Hematopoietic multipotent progenitor cell treated with erythropoietin and hydrocortisone succinate and interleukin-3 and kit ligand, for 17 days (in vitro differentiated cells): ENCODE data around the gene TMC5.
A peak's percentile ranks its signal among the peaks of the same experiment; 100 is the strongest.

Experiments
- DNase-seq: peaks from one replicate; pipeline ENCODE4 v3.0.0-alpha.2; 2015; ENCODE audit warnings: low spot score

Gene TMC5

DNA sequence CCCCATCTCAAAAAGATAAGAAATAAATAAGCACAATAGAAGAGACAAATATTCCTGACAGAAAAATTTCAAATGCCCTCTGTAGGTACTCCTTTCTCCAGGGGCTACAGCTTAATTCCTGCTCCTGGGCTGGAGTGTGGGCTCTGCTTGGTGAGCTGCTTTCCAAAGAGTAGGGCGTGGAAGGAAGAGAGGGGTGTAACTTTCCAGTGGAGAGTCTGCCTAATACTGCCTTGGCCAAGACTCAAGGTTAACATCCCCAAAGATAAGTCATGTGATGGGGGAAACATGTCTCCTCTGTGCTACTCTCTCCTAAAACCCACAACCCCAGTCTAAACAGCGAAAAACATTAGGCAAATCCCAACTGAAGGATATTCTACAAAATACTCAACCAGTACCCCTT, 42.7 kb downstream of the TMC5 start:
- DNase-seq, result peak; percentile 25

DNA sequence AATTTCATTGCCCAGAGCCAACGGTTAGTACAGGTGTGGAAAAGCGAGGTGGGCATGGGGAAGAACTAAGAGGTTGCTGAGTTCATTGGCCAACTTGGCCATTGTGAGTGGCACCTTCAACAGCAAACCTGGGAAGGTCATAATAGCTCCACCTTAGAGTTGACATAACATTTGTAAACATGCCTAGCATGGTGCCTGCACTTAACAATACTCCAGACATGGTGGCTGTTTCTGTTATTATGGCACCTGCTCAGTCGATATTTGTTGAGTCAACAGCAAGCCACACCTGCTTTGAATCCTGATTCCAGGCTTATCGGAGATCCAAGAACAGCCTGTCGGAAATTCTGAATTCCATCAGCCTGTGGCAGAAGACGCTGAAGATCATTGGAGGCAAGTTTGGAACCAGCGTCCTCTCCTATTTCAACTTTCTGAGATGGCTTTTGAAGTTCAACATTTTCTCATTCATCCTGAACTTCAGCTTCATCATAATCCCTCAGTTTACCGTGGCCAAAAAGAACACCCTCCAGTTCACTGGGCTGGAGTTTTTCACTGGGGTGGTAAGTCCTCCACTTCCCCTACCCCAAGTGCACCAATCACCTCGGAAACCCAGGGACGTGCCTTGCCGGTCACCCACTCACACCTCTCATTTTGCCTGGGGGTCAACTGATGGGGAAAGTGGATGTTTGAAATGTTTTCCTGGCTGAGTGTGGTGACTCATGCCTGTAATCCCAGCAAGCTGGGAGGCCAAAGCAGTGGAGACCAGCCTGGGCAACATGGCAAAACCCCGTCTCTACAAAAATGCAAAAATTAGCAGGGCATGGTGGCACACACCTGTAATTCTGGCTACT, 46.0 kb downstream of the TMC5 start:
- no peak for DNase-seq

DNA sequence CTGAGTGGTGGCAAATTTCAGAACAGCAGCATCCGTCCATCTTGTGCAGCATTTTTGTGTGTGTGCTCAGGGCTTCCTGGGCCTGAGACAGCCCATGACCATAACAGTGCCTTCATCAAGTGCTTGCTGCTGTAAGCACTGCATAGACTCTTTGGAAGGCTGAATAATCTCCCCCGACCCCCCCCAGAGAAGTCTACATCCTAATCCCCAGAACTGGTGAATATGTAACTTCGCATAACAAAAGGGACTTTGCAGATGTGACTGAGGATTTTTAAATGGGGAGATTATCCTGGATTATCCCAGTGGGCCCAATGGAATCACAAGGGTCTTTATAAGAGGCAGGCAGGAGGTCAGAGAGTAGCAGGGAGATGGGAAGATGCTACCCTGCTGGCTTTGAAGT, 50.6 kb downstream of the TMC5 start:
- no peak for DNase-seq

DNA sequence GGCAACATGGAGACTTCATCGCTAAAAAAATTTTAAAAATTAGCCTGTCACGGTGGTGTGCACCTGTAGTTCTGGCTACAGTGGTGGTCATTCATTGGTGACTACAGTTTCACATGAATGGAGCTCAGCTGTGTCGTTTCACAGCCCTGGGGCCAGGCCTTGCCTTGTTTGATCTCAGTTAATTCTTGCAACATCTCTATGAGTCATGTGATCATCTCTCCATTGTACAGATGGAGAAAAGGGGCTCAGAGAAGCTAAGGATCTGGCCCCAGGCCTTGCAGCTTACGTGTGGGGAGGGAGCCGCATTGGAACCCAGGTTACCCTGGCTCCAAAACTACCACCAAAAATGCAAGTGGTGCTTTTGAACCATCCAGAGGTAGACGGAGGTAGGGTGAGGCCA, 54.8 kb downstream of the TMC5 start:
- no peak for DNase-seq

DNA sequence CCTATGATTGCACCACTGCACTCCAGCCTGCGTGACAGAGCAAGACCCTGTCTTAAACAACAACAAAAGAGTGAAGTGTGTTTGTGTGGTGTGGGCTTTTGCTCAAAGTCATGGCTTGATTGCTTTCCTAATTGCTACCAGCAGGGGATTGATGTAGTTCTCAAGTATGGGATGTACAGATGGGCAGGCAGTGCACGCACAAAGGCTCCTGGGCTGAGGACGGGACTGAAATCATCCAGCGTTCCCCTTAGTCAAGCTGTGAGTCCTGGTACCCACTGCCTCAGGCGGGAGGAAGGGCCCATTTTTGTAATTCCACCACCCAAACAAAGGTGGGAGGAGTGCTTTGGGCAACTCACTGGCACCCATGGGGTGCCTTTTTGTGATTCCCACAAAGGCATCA, 56.9 kb downstream of the TMC5 start:
- peak; percentile 34 for DNase-seq

DNA sequence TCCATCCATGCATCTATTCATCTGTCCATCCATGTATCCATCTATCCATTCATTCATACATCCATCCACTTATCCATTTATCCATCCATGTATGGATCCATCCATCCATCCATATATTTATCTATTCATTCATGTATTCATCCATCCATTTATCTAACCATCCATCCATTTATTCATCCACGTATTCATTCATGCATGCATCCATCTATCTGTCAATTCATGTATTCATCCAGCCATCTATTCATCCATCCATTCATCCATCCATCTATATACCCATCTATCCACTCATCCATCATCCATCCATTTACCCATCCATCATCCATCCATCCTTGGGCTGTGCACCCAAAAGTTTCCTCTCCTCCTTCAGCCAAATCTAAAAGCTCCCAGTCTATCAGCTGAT, 60.8 kb downstream of the TMC5 start:
- DNase-seq, result no peak

DNA sequence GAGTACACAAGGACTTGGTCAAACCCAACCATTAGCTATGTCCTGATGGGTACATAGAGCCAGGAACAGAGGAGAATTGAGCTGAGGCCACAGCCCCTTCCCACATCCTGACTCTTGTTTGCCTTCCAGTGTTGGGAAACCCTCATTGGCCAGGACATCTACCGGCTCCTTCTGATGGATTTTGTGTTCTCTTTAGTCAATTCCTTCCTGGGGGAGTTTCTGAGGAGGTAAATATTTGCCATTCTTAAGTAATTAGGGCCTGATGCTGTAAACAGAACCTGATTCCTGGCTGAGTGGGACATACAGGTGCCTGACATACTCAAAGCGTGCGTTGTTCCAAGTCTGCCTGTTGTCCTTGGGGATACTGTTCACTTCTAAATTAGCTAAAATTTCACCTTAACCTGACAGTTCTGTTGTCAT, 61.6 kb downstream of the TMC5 start:
- no peak for DNase-seq

DNA sequence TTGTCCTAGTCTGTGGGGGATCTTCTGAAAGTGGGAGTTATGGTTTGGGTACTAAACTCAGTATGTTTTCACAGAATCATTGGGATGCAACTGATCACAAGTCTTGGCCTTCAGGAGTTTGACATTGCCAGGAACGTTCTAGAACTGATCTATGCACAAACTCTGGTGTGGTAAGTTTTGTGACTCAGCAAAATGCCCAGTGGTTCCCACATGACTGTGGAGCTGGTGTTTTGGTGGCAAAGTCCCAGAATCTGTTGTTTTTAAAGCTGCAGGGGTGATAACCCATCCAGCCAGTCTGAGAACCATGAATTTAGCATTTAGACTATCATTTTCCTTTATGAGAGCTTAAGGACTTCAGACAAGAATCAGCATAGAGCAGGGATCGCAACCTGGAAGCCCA, 63.6 kb downstream of the TMC5 start:
- peak; percentile 96 for DNase-seq

DNA sequence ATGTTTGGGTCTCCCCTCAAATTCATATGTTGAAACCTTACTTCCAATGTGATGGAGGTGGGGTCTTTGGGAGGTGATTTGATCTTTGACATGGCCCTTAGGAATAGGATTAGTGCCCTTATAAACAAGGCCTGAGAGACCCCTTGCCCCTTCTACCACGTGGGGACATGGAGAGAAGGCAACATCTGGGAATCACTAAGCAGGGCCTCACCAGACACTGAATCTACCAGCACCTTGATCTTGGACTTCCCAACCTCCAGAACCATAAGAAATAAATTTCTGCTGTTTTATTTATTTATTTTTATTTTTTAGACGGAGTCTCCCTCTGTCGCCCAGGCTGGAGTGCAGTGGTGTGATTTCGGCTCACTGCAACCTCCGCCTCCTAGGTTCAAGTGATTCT, 64.1 kb downstream of the TMC5 start:
- no peak for DNase-seq

DNA sequence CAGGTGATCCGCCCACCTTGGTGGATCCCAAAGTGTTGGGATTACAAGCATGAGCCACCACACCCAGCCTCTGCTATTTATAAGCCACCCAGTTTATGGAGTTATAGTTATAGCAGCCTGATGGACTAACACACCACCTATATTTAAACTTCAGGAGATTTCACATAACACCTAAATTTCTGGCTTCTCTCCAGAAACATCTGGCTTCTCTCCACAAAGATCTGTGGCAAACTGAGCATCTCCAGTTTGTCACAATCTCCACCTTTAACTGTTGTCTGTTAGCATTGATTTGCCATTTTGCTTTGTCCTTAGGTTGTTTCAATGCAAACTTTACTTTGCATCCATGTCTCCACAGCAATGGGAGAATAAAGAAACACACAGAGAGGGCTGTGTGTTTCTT, 64.6 kb downstream of the TMC5 start:
- peak; percentile 81 for DNase-seq

DNA sequence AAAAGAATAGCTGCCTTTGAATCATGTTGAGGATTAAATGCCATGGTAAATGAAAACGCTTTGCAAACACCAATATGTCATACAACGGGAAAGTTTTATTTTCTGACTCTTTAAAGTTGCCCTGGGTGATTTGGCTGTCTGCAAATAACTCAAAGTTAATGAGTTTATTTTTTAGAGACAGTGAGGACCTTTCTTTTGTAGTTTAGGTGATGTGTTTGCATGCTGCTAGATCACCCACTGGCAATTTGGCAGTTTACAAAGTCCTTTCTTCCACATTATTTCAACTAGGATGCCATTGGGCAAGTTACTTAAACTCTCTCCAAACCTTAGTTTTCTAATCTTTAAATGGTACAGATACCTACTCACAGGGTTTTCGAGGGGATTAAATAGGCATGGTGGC, 66.4 kb downstream of the TMC5 start:
- DNase-seq, result peak; percentile 47

DNA sequence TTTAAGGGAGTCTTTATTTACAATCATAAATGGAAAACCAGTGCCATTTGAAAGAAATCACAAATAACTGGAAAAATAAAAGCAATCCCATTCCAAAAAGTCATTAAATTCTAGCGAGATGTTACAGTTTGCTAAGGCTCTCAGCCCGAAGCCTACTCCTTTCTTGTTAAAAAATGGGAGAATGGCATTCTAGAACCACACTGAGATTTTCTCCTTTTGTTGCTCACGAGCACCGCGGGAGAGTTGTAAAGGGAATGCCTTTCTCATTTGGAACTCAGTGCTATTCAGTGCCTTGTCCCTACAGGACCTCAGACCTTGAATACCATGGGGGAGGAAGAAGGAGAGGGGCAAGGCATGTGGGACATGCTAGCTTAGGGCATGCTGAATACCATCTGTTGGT, 67.9 kb downstream of the TMC5 start:
- peak; percentile 67 for DNase-seq

DNA sequence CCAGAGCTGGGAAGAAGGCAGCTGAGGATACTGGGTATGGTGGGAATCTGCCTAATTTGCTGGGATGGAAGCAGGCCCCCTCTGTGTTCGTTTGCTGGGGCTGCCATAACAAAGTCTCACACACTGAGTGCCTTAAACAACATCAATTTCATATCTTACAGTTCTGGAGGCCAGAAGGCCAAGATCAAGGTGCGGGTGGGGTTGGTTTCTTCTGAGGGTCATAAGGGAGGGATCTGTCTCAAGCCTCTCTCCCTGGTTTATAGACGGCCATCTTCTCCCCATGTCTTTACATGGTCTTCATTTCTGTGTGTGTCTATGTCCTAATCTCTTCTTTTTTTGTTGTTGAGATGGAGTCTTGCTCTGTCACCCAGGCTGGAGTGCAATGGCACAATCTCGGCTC, 68.4 kb downstream of the TMC5 start:
- peak; percentile 75 for DNase-seq

DNA sequence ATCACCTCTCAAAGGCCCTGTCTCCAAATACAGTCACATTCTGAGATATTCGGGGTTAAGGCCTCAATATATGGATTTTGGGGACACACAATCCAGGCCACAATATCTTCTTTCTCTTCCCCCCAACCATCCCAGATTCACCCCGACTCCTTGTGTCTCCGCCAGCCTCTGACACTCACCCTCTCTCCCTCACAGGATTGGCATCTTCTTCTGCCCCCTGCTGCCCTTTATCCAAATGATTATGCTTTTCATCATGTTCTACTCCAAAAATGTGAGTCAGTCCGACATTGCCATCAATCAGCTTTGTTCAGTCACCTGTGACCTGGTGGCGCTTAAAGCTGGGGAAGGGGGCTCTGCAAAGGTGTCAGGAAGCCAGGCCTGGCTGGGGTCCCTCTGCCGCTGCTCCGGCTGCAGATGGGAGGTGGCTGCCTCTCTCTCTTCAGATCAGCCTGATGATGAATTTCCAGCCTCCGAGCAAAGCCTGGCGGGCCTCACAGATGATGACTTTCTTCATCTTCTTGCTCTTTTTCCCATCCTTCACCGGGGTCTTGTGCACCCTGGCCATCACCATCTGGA, 69.2 kb downstream of the TMC5 start:
- DNase-seq, result peak; percentile 85

DNA sequence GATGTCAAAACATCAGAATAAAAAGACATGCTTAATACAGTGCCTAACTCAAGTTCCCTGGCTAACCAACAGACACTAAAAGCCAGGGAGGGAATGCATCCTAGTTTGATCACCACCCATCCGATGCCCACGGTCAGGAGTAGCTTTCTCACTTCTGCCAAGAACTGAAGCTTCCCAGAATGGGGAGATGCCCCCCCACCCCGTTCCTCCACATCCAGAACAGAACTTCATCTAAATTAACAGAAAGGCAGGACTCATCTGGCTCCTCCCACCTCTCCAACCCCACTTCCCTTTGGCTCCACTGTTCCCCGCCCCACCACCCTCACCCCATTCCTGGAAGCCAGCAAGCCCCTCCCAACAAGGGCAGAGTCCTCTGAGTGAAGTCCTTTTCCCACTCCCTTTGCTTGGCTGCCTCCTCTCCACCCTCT, 70.5 kb downstream of the TMC5 start:
- DNase-seq, result no peak

DNA sequence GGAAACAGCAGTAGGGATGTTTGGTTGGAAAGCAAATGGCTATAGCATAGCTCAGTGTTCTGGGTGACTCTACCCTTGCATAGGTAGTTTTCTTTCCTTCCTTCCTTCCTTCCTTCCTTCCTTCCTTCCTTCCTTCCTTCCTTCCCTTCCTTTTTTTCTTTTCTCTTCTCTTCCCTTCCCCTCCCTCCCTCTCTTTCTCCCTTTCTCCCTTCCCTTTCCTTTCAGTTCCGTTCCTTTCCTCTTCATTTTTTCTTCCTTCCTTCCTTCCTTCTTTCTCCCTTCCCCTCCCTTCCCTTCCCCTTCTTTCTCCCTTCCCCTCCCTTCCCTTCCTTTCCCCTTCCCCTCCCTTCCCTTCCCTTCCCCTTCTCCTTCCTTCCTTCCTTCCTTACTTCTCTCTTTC, 72.9 kb downstream of the TMC5 start:
- DNase-seq, result no peak

DNA sequence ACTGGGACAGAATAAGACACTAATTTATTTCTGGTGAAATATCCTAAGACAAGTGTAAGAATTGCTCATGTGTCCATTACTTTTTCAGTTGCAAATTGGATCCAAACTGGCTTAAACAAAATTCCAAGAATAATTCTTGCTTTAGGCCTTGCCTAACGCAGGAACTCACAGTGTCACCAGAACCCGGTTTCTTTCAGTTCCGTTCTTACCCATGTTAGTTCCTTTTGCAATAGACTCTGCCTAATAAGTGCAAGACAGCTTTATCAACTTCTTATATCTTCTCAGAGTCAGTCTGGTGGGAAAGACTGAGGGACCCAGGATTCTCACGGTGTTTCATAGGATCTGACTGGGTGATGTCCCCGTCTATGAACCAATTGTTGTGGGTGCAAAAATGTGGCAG, 79.5 kb downstream of the TMC5 start:
- DNase-seq, result no peak

DNA sequence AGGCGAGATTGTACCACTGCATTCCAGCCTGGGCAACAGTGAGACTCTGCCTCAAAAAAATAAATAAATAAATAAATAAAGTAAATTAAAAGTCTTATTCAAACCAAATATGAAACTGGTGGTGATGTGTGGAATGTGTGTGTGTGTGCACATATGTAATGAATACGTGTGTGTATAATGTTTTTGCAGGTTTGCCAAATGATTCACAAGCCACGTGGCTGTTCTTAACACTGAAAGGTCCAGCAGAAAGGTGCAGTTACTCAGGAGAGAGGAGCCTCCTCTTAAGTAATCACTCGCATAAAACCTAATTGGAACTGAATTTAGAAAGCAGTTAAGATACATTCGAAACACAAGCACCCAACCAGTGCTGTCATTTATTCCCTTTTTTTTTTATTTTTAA, 81.3 kb downstream of the TMC5 start:
- no peak for DNase-seq

DNA sequence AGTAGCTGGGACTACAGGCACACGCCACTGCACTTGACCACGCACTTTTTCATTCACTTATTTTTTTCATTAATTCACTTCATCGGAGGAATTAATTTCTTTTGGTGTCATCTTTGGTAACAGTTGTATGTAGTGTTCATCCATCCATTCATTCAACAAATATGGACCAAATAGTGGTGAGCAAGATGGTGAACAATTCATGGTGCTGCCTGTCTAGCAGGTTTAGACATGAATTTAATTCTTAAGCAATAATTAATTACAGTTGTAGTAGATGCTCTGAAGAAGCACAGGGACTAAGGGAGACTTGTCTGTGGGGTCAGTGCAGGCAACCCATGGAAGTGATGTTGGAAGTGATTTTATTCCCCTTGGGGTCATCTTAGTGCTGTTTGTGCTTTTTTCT, 81.8 kb downstream of the TMC5 start:
- DNase-seq, result no peak

DNA sequence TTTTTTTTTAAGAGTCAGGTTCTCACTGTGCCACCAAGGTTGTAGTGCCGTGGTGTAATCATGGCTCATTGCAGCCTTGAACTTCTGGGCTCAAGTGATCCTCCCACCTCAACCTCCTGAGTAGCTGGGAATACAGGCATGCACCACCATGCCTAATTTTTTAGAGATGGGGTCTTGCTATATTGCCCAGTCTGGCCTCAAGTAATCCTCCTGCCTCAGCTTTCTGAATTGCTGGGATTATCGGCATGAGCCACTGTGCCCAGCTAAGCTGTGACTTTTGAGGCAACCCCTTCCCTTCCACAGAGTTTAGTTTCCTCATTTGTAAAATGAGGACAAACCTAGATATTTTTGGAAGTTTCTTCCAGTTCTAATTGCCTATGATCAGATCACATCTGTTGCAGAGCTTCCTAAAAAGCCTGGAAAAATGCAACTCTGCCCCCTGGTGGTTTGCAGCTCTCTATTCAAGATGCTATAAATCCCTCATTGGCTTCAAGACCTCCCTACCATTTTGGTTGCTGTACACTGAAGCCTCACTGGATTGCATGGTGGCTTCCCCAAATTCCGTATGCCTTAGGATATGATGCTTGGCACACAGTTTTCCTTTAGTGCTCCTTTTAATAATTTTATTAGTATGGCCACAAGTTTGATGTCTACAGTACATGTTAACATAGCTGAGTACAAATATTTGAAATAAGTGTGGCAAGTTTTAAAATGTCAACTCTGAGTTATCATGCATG, 84.9 kb downstream of the TMC5 start:
- DNase-seq, result peak; percentile 92

DNA sequence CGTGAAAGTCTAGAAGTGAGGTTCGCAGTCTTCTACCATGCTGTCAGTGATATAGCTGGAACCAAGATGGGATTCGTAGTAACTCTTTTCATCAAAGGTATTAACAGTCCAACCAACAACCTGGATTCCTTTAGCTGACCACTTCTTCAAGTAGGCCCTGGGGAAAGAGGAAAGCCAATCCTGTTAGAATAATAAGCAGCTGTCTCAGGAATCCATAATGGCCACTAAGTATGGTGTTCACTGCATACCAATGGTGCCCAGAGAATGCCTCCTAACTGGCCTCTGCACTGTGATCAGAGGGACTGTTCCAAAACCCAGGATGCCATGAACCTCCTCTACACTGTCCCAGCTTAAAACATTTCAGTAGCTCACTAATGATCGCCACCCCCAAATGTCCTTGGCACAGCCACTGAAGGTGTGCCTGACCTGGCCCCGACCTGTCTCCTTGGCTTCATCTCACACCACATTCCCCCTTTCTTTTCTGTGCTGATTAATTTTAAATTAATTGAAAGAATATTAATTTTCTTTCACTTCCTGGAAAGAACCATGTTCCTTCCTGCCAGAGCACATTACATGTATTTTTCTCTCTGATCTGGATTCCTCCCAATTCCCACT, 85.9 kb downstream of the TMC5 start:
- no peak for DNase-seq

DNA sequence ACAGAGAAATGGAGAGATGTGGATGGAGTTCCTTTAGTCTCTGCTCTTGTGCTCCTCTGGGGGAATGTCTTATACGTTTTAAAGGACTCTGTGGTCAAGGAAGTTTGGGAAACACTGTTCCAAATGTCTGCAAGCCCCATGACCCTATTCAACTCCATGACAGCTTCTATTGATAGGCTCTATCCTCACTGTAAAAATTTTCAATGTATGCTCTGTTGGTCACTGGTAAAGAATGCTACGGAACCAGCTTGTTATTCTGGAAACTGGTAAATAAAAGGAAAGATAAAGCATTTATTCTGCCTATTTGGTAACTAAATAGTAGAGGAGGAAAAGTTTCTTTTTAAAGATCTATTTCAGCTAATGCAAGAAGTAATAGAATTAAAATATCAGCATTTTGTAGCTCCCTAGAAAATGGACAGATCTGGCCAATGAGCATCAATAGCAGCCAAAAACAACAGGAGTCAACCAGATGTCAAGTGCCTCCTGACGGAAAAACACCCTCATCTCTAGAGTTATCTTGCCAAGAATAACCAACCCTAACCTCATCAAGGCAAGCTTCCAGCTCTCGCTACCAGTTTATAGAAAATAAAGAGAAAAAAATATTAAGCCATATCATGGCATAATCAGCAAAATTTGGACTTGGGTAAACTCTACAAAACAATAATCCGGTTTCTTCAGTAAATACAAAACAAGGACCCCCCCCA, 88.1 kb downstream of the TMC5 start:
- no peak for DNase-seq
